HG03196 (cell line): ENCODE results near the gene INF2.

Source experiments
- ATAC-seq: cut with Tn5 transposase; IDR thresholded peaks from one replicate; pipeline ENCODE4 v1.9.1; 2021; ENCODE audit not compliant: unreplicated experiment

Gene INF2

DNA sequence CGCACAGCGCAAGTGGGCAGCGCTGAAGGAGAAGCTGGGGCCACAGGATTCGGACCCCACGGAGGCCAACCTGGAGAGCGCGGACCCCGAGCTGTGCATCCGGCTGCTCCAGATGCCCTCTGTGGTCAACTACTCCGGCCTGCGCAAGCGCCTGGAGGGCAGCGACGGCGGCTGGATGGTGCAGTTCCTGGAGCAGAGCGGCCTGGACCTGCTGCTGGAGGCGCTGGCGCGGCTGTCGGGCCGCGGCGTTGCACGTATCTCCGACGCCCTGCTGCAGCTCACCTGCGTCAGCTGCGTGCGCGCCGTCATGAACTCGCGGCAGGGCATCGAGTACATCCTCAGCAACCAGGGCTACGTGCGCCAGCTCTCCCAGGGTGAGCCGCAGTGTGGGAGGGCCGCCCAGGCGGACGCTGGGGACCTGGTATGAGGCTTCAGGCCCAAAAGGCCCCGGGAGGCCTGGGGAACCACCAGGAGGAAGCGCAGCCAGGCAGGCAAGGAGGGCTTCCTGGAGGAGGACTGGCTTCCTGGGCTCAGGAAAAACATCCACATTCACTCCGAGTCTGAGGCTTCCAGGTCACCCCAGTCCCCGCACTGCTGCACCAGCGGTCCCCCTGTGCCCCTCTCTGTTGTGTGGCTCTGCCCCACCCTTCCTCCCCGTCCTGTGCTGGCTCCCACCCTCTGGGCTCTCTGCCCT lies 12.1 kb downstream of the INF2 start:
- no peak for ATAC-seq

DNA sequence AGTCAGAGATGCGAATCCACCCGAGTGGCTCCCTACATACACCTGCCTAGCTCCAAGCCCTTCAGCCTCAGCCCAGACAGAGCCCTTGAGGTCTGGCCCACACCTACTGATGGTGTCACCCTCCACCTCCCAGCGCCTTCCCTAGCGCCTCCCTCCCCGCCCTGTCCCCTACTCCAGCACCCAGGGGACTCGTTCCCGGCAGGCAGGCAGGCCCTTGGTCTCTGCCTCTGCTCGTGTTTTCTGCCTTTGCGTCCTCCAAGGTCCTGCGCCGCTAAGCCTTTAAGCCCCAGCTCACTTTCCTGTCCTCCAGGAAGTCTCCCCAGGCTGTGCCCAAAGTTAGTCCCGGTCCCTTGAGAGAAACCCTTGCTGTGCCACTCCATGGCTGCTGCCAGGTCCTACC lies 12.7 kb downstream of the INF2 start:
- ATAC-seq: no peak

DNA sequence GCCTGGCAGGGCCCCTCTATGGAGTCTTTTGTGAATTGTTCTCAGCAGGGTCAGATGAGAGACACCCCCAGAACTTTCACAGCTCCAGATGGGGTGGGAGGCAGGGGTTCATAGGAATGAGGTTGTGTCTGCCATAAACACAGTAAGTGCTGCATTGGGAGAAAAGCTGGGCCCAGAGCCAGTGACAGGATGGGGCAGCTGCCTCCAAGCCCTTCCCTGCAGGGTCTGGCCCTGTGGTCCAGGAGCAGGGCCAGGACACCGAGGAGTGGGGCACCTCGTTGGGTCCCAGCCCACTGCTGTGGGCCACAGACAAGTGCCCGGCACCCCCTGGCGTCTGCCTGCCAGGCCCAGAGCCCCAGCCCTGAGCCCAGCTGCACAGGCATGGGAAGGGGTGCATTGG lies 13.3 kb downstream of the INF2 start:
- no peak for ATAC-seq

DNA sequence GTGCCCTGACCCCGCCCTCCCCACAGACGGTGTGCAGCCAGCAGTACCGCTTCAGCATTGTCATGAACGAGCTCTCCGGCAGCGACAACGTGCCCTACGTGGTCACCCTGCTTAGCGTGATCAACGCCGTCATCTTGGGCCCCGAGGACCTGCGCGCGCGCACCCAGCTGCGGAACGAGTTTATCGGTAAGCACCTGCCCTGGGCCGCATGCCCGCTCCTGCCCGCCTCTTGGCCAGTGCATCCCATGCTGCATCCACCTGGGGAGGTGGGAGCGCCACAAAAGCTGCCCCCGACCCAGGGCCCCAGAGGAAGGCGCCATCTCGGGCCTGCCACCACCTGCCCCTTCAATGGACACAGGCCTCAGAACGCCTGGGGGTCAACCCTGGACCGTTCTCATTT lies 13.9 kb downstream of the INF2 start:
- no peak for ATAC-seq

DNA sequence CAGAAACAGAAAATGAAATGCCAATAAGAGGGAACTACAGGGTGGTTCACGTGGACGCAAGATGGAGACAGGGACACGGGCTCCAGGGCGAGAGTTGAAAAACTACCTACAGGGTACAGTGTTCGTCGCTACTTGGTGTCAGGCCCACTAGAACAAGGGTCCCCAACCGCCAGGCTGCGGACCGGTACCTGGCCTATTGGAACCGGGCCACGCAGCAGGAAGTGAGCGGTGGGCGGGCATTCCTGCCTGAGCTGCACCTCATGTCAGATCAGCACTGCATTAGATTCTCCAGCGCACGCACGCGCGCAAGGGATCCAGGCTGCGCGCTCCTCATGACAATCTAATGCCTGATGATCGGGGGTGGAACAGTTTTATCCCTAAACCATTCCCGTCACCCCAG lies 14.8 kb downstream of the INF2 start:
- ATAC-seq: no peak

DNA sequence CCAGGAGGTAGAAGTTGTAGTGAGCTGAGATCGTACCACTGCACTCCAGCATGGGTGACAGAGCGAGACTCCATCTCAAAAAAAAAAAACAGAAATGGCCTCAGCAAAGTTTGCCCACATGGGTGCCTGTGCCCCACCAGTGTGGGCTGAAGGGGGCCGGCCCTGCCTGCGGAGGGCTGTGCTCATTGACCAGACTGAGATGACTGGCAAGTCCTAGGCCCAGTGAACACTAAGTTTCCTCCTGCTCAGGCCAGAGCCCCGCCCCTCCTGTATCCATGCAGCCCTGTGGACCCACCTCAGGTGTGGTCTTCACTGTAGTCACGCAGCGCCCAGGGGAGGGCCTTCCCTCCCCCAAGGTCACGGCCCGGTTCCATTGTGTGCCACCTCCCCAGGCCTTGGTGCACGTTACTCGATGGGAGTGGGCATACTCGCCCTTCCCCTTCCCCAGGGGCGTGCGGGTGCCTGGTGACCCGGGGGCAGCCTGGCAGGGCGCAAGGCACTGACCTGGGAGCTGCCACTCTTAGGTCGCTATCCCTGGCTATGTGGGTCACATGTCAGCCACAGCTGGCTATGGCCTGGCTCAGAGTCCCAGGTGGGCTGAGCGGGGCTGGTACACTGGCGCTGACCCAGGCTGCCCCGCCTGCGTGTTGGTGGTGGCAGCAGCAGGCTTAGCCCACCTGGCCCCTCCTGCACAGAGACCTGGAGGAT lies 16.1 kb downstream of the INF2 start:
- ATAC-seq: no peak

DNA sequence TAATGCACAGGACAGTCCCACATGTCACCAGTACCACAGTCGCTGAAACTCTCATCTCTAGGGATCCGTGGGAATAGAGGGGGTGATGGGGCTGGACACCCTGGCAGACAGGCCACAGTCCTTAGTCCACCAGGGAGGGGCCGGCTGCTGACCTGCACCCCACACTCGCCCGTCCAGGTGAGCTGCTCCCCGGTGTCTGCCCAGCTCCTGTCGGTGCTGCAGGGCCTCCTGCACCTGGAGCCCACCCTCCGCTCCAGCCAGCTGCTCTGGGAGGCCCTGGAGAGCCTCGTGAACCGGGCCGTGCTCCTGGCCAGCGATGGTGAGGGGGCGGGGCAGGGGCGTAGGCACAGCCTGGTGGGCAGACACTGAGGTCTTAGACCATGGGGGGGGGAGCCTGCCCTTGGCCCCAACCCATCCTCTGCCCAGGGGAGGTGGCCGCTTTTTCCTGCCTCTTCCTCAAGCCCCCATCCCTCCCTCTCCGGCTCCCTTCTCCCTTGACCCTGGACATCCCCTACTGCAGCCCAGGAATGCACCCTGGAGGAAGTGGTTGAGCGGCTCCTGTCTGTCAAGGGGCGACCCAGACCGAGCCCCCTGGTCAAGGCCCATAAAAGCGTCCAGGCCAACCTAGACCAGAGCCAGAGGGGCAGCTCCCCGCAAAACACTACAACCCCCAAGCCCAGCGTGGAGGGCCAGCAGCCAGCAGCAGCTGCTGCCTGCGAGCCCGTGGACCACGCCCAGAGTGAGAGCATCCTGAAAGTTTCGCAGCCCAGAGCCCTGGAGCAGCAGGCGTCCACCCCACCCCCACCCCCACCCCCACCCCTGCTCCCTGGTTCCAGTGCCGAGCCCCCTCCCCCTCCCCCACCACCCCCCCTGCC lies 17.6 kb downstream of the INF2 start:
- no peak for ATAC-seq

DNA sequence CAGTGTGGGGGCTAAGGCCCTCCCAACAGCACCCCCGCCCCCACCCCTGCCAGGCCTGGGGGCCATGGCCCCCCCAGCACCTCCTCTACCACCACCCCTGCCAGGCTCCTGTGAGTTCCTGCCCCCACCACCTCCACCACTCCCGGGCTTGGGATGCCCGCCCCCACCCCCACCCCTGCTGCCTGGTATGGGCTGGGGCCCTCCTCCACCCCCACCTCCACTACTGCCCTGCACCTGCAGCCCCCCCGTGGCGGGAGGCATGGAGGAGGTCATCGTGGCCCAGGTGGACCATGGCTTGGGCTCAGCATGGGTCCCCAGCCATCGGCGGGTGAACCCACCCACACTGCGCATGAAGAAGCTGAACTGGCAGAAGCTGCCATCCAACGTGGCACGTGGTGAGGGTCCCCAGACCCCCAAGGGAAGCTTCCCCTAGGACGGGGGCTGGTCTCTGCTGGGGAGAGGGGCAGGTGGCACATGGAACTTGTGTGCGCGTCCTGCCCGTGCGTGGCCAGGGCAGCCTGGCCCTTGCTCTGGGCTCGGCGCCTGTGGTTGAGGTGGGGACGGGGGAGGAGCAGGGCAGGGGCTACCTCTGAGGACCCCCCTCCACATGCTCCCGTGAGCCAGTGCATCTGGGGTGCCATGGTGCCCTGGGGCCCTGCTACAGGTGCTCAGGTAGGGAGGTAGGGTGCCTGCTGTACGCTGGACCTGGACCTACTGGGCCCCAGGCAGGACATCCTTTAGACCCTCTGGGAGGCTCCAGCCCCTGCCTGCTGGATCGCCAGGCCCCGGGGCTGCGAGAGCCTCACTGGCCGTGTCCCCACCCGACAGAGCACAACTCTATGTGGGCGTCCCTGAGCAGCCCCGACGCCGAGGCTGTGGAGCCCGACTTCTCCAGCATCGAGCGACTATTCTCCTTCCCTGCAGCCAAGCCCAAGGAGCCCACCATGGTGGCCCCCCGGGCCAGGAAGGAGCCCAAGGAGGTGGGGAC lies 18.5 kb downstream of the INF2 start:
- no peak for ATAC-seq

DNA sequence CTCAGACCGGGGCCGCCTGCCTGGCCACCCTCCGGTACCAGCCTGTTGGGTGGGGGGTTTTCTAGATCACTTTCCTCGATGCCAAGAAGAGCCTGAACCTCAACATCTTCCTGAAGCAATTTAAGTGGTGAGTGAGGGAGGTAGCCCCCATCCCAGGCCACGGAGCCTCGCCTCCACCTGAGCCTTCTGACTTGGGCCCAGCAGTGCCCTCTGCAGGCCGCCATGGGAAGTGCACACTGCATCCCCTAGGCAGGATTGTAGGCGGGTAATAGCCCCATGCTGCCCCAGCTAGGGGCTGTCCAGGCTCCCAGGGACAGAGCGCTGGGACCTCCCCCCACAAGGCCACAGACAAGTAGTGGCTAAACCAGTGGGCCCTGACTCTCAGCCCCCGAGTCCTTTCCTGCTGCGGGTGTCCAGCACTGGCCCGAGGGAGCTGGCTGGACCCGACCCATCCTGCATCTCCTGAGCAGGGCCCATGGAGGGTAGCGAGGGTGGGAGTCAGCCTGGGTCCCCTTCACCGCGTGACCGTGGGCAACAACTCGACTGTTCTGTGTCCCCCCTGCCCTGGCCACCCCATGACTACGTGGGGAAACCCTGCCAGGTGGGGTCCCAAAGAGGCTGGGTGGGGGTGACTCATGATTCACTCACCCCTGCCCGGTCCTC lies 19.3 kb downstream of the INF2 start:
- peak; percentile 48 for ATAC-seq

DNA sequence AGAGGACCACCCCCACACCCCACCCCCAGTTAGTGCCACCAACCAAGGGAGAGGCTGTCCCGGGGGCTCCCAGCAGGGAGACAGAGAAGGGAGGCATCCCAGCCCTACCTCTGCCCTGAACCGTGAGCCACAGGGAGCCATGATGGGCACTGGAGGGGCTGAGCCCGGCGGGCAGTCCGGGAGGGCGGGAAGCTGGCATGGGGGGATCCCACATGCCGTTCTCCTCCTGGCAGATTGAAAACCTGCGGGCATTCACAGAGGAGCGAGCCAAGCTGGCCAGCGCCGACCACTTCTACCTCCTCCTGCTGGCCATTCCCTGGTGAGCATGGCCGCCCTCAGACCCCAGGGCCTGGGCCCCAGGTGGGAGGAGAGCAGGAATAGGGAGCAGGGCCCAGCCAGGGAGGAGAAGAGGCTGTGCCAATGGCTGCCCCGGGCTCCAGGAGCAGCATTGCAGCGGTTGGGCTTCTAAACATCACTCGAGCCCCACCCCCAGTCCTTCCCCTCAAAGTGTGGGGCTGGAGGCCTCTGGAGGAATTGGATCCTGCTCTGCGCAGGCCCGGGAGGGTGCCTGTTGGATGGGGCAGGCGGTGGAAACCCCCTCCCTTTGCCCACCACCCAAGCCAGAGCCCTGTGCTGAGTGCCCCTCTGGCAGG lies 20.1 kb downstream of the INF2 start:
- no peak for ATAC-seq

DNA sequence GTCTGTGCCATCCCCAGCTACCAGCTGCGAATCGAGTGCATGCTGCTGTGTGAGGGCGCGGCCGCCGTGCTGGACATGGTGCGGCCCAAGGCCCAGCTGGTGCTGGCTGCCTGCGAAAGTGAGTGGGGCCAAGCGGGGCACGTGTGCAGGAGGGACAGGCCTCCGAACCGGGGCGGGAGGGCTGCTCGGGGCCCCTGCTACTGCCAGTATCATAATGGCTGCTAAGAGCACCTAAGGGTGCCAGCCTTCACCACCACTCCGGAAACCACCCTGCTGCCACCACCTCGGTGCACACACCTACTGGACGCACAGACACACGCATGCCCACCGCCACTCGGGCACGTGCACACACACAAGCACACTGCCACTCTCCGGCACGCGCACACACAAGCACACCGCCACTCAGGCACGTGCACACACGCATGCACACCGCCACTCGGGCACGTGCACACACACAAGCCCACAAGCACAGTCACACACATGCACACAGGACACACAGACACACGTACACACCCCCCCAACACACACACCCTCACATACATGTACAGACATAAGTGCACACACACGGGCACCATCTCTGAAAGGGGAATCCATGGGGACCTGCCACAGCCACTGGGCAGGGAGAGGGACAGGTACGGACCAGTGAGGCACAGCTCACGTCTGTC lies 20.8 kb downstream of the INF2 start:
- no peak for ATAC-seq

DNA sequence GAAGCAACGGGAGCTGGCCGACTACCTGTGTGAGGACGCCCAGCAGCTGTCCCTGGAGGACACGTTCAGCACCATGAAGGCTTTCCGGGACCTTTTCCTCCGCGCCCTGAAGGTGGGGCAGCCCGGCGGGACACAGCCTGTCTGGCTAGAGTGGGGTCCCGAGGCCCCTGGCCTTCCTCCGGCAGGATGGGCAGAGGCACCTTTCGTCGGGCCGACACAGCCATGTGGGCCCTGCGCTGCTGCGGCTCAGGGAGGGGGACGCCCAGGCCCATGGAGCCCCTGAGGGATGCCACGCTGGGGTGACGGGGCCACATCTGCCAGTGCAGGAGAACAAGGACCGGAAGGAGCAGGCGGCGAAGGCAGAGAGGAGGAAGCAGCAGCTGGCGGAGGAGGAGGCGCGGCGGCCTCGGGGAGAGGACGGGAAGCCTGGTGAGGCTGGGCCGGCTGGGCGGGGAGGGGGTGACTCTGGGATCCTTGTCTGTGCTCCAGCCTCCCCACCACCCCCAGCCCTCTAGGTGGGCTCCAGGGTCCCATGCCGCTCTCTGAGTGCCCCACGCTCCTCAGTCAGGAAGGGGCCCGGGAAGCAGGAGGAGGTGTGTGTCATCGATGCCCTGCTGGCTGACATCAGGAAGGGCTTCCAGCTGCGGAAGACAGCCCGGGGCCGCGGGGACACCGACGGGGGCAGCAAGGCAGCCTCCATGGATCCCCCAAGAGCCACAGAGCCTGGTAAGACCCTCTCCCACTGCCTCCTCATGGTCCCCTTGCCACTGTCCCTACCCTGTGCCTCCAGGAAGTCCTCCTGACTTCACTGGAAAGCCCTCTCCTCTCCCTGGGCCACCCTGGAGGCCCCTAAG lies 23.7 kb downstream of the INF2 start:
- no peak for ATAC-seq

DNA sequence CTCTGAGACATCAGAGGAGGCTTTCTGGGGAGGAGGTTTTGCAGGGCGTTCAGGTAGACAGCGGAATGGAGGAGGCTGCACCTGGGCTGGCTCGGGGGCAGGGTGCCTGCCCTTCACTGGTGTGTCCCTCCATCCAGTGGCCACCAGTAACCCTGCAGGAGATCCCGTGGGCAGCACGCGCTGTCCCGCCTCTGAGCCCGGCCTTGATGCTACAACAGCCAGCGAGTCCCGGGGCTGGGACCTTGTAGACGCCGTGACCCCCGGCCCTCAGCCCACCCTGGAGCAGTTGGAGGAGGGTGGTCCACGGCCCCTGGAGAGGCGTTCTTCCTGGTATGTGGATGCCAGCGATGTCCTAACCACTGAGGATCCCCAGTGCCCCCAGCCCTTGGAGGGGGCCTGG lies 24.6 kb downstream of the INF2 start:
- ATAC-seq: no peak

DNA sequence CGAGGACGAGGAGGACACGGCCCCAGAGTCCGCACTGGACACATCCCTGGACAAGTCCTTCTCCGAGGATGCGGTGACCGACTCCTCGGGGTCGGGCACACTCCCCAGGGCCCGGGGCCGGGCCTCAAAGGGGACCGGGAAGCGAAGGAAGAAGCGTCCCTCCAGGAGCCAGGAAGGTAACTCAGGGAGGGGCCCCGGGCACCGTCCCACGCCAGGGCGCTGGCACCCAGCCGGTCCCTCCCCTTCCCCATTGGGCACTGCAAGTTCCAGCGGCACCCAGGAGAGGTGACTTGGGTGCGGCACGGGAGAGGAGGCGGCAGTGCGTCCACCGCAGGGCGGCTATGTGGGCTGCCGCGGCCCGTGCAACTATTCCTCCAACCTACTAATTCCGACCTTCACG lies 25.3 kb downstream of the INF2 start:
- ATAC-seq: no peak

DNA sequence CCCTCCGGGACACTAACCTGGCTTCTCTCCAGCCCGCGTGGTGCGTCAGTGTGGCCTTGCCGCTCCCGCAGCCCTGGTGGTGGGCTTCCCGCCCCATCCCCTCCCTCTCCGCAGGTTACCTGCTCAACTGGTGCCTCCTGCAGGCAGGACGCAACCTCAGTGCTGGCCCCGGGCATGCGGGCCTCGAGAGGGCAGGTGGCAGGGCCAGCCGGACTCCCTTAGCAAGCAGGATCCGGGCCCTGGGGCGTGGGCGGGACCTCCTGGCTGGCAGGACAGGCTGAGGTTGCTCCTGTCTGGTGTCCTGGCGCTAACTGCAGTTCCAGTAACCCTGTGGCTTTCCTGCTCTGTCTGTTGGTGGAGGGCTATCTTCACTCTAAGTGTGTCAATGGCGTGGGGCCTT lies 26.0 kb downstream of the INF2 start:
- no peak for ATAC-seq

DNA sequence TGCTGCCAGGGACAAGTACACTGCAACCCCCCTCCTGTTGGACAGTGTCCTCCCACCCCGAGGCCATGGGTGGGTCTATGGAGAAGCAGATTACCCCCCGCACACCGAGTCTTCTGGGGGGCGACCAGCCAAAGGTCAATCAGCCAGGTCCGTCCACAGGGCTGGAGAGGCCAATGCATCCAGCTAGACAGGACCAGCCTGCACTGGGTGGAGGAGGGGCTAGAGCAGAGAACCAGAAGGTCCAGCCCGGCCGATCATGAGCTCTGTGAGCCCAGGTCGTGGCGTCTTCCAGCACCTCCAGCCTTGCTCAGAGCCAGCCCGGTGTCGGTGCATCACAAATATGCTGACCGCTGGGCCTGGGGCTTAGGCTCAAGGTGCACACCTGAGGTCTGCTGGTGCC lies 26.5 kb downstream of the INF2 start:
- no peak for ATAC-seq

DNA sequence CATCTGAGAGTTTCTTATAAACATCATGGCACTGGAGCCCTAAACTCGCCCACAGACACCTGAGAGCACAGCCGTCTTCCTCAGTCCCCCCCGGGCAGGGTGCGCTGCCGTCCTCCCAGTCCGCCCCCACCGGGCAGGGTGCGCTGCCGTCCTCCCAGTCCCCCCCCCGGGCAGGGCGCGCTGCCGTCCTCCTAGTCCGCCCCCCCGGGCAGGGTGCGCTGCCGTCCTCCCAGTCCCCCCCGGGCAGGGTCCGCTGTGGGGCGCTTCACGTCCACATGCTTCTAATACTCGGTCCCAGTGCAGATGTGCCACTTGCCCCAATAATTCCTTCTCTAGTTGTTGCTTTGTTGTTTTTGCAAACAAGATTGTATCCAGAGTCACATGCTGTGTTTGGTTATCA lies 27.7 kb downstream of the INF2 start:
- no peak for ATAC-seq

DNA sequence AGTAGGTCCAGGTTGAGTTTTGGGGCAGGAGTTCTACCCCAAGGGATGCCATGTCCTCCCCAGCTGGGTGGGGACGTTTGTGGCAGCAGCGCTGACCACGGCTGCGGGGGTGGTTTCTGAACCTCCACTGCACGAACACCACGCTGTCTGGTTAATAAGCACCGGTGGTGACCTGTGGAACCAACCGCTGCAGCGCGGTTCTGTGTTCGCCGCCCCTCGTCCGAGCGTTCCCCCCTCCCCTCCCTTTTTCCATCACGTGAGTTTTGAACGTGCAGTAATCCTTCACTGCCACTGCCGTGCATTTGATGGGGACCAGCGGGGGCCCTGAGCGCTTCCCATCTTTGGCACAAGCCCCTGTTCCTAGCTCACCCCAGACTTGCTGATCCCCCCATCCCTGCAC lies 28.2 kb downstream of the INF2 start:
- ATAC-seq: no peak
